ENCODE data around the gene QPCTL. TPM values are rescaled to one million over a fixed set of nuclear protein-coding genes. Genes with fewer than 3 reads are reported as not detected.

QPCTL gene
- total and polyA plus RNA-seq, 2 of the 13 experiments (the other 11 are each of a cell fraction or from before 2014, with no cell fraction given) = 16.0 to 19.1 TPM

- no peak for TF ChIP-seq TBL1XR1 (IDR thresholded peaks at IDR 0.05; ENCODE audit: borderline replicate concordance, low read length, partially characterized antibody)
- TF ChIP-seq ZNF142 (CRISPR knock-in tag; IDR thresholded peaks at IDR 0.05) = no peak
- TF ChIP-seq FOXC1 (CRISPR knock-in tag; IDR thresholded peaks at IDR 0.05; ENCODE audit: borderline replicate concordance) = 0 out of 2 replicates have a peak, but pooled peaks have one; percentile 20
- no peak for TF ChIP-seq PAWR (CRISPR knock-in tag; IDR thresholded peaks at IDR 0.05; ENCODE audit: borderline replicate concordance)
- TF ChIP-seq ZNF136 (CRISPR knock-in tag; IDR thresholded peaks at IDR 0.05; ENCODE audit: low read depth) = no peak
- no peak for TF ChIP-seq MBNL3 (CRISPR knock-in tag; conservative IDR thresholded peaks at IDR 0.05)
- no peak for TF ChIP-seq ZNF337 (CRISPR knock-in tag; IDR thresholded peaks at IDR 0.05; ENCODE audit: borderline replicate concordance, low read depth)
- no peak for TF ChIP-seq THYN1 (CRISPR knock-in tag; IDR thresholded peaks at IDR 0.05; ENCODE audit: borderline replicate concordance, low read depth)
- peak; percentile 30; the same call in 1 of the 2 replicates for TF ChIP-seq ZNF263 (CRISPR knock-in tag; IDR thresholded peaks at IDR 0.05)
- no peak for TF ChIP-seq HMGXB3 (CRISPR knock-in tag; IDR thresholded peaks at IDR 0.05; ENCODE audit: borderline replicate concordance)
- TF ChIP-seq KDM3A (CRISPR knock-in tag; IDR thresholded peaks at IDR 0.05; ENCODE audit: low read depth) = peak; percentile 12; the same call in 1 of the 2 replicates
- no peak for TF ChIP-seq ZNF768 (CRISPR knock-in tag; IDR thresholded peaks at IDR 0.05)
- no peak for TF ChIP-seq ARID2 (CRISPR knock-in tag; IDR thresholded peaks at IDR 0.05; ENCODE audit: borderline replicate concordance)
- TF ChIP-seq PAXIP1 (CRISPR knock-in tag; conservative IDR thresholded peaks at IDR 0.05) = no peak
Measured at GRCh38 chr19:45643024-45643926, 49.2 kb upstream of the QPCTL start (continued).
